NCI-H187 (cell line): ENCODE data around the gene PPP1R11.
"Not testable (repeated sequence)": the region's sequence is repeated elsewhere in the genome, so short reads cannot be mapped to it uniquely, and the experiment has no call there.

Source experiments
- DNase-seq, 2 experiments: peaks; one replicate each; lab custom pipeline; 2025; lab: John Stamatoyannopoulos, UW

Gene PPP1R11, protein sequence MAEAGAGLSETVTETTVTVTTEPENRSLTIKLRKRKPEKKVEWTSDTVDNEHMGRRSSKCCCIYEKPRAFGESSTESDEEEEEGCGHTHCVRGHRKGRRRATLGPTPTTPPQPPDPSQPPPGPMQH

DNA sequence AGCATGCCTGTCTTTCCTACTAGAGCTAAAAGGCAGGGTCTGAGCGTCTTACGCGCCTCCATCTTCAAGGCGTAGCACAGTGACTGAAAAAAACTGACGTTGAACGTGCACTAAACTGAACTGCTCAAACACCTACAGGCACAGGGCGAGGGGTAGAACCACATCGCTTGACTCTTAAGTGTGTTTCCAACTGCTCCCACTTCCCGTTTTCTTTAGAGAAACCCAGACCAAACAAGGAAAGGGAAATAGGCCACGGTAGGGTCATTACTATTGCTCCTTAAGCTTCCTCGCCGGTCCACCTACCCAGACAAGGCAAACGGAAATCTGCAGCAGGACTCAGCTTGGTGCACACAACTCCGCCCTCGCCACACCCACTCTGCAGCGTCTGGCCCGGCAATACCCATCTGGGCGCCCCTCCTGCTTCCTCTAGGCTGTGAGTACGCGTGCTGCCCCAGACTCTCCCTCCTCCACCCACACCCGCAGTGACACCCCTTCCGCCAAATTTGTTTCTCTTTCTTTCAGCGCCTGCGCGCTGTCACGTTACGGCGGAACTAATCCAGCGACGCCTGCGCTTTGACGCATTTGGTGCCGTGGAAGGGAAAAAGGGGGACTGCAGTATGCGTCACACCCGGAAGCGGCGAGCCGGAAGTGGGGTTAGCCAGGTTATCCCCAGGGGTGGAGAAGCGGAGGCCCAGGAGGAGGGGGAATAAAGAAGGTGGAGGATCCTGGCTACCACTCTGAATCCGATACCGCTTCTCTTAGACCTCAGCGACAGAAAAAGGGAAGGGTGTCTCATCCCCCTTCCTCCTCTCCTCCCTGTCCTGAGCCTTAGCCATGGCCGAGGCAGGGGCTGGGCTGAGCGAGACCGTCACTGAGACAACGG is at the start of gene PPP1R11:
Gene PPP1R11, plus strand, starts transcription at position 622 of the 883 bp plus-strand sequence. Its CDS starts 213 bp downstream, at position 835.
- peak; percentile 96 to 100 for DNase-seq

DNA sequence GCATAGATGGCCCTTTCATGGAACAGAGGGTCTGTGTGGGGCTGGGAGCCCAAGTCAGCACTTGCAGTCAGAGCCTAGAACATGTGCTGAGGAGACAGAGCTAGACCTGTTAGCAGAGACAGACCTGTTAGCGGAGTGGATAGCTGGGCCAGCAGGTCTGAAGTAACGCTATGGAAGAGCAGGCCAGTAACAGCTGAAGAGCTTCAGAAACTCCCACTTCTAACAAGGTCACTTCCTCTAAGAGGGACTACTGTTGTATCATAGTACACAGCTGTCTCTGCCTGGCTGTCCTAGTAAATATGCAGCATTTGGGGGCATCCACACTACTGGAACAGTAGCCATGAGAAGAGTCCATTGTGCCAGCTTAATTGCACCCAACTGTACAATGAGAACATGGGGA is 47.2 kb upstream of the PPP1R11 start:
- DNase-seq, result no peak

DNA sequence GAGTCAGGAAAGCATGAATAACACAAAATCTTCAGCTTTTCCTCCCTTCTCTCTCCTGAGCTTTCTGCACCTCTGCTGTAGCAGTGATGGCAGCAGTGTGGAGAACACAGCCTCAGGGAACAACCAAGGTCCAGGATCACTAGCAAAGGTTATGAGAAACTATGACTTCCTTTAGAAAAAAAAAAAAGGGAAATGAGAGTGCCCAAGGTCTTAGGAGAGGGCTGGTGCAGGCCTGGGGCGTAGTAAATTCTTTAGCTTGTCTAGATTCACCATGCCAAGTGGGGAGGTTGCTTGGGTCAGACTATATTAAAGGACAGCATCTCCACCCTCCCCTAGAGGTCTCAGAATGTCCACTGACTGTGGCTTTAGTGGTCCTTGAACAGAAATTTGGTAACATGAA is 46.4 kb upstream of the PPP1R11 start:
- DNase-seq, result no peak

DNA sequence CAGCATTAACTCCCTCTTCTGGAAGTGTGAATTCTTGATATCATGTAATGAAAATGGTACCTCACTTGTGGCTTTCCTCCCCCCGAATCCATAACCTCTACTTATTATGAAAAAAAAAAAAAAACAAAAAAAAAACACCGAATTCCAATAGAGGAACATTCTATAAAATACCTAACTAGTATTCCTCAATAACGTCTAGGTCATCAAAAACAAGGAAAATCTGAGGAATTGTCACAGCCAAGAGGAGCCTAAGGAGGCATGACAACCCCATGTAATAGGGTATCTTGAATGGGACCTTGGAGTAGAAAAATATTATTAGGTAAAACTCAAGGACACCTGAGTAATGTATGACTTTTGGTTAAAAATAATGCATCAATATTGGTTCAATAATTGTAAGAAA is 44.8 kb upstream of the PPP1R11 start:
- DNase-seq, result no peak

DNA sequence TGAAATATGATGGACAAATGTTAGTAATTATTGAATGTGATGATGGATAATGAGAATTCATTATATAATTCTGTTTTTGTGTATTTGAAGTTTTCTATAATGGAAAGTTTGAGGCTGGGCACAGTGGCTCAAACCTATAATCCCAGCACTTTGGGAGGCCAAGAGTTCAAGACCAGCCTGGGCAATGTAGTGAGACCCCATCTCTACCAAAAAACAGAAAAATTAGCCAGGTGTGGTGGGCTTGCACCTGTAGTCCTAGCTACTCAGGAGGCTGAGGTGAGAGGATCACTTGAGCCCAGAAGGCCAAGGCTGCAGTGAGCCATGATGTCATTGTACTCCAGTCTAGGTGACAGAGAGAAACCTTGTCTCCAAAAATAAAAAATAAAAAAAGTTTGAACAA is 44.3 kb upstream of the PPP1R11 start:
- DNase-seq, result not testable (repeated sequence)

DNA sequence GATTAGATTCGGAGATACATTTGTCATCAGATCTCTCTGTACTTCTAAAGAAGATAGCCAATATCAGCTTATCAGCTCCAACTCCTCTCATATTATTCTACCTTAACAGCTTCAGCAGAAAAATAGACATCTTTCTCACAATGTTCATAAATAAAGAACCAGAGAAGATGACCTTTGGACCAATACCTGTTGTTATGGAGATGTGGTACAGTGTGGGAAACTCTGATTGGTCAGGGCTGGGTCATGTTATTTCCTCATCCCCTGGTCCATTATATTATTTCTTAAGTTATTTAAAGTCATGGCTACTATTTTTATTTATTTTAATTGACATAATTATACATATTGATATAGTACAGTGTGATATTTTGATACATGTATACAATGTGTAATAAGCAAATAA is 41.8 kb upstream of the PPP1R11 start:
- DNase-seq, result no peak

DNA sequence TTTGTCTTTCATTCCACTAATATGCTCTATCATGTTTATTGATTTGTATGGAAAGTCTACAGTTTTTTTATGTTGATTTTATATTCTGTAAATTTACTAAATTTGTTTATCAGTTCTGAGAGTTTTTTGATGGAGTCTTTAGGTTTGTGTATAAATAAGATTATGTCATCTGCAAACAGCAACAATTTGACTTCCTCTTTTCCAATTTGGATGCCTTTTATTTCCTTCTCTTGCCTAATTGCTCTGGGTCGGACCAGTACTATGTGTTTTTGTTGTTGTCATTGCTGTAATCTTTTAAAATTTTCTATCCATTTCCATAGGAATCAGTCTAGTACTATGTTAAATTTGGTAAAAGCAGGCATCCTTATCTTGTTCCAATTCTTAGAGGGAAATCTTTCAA is 37.4 kb upstream of the PPP1R11 start:
- DNase-seq, result no peak

DNA sequence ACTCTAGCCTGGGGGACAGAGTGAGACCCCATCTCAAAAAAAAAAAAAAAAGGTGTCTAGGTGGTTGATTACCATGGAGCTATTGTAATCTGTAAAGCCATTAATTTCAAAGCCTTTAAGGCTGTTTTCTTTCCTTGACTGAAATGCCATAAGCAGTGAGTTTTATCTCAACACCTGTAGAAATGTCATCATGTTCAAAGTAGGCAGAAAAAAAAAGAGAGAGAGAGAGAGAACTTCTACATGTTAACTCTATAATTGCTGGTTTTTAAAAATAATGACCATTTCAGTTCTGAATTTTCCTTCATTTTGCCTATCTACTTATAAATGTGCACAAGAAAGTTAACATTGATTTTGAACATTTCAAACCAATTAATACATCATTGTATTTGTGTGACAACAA is 35.6 kb upstream of the PPP1R11 start:
- DNase-seq, result no peak

DNA sequence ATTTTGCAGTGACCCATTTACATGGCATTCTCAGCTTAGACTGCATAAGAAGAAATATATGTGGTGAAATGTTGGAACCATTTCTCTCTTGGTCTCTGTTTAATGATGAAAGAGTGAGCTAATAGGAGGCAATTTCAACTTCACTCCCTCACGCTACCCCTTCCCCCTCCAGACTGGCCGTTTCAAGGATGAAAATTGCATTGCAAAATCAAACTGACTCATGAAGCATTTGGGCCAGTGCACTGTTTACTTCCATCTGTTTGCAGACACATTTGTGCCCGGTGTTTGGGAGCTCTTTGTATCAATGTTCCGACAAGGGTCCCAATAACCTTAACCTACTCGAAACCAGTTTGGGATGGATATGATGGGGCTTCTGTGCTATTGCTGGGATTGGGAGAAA is 33.6 kb upstream of the PPP1R11 start:
- DNase-seq, result not testable (repeated sequence)

DNA sequence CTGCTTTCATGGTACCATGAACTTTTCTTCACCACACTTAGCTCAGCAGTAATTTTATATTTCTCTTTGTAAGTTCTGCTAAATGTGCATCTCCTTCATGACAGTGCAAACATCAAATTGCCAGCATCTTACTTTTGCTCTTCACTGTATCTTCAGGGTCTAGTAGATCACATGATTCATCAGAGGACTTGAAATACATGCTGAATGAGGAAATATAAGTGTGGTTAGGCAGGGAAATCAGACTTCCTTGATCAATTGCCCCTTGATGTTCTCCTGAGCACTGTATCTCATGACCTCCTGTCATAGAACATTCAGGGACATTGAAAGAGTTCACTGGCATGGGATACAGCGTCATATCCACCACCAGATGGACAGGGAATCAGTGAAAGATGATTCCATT is 31.2 kb upstream of the PPP1R11 start:
- DNase-seq, result no peak

DNA sequence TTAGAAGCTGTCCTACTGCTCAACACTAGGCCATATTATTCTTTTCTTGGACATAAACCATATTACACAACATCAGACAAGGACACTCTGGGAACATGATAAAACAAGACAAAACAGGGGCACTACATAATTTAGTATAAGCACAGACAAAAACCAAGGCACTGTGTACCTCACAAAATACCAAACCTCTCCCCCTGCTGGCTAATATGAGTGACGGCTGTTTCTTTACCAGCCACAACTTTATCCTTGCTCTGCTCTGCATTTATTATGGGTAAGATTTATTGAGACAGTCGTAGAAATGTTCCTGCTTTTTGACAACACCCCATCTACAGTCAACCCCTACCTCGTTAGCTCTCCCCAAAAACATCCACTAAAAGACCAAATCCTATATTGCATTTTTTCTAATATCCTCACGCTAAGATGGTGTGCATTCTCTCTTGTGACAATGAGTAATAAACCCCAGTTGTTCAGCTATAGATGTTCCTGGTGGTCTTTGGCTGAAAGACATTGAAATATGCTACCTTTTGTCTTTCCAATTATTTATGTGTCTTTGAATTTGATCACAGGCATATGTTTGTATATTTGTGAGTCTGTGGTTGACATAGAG is 29.7 kb upstream of the PPP1R11 start:
- no peak for DNase-seq

DNA sequence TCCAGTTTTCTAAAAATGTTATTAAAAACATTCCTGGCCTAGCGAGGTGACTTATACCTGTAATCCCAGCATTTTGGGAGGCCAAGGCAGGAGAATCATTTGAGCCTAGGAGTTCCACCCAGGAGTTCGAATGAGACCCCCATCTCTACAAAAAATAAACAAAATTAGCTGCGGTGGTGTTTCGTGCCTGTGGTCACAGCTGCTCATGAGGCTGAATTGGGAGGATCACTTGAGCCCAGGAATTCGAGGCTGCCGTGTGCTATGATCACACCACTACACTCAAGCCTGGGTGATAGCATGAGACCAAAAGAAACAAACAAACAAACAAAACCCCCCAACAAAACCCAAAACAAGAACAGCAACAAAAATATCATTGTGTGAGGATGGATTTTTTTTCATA is 25.8 kb upstream of the PPP1R11 start:
- no peak for DNase-seq

DNA sequence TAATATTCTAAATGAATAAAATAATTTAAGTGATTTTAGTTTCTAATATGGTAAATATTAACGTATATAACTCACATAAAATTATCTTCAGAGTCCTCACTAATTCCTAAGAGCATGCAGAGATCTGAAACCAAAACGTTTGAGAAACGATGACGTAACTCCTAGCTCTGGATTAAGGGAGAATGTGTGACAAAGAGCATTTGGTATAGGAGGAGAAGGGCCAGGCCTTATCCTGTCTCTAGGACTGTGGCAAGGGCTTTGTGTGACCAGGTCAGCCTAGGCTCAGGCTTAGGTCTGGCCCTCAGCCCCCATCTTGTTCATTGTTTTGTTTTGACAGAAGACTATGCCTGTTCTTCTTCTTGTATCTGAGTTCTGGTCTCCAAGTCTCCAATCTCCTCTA is 25.2 kb upstream of the PPP1R11 start:
- no peak for DNase-seq

DNA sequence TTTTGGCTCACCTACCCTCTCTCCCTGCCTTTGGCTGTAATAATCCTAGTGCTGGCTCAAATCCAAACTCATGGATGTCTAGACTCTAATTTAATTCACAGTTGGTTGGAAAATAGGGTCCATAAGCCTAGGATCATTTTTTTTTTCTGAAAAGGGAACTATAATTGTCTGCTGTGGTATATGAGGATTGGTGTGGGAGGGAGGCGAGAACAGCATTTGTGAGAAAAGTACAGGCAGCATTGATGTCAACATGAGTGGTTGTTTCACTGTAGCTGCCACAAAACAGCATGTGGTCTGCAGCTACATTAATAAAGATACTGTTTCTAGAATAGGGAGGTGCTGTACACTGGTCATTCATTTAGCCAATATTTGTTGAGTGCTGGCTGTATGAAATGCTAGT is 24.5 kb upstream of the PPP1R11 start:
- DNase-seq, result no peak

DNA sequence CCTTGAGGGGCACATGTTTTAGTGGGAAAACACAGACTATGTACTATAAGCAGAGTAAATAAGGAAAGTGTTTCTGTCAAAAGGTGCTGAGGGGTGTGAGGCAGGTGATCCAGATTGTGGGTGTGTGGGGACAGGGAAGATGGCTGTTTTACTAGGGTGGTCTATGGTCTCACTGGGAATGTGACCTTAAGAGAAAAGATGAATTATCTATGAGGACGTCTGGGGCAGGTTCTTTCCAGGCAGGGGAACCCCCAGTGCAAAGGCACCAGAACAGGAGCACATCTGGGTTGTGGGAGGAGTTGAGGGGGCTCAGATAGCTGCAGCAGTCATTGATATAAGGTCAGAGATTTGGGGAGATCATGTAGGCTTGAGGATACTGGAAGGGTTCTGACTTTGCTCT is 24.1 kb upstream of the PPP1R11 start:
- no peak for DNase-seq

DNA sequence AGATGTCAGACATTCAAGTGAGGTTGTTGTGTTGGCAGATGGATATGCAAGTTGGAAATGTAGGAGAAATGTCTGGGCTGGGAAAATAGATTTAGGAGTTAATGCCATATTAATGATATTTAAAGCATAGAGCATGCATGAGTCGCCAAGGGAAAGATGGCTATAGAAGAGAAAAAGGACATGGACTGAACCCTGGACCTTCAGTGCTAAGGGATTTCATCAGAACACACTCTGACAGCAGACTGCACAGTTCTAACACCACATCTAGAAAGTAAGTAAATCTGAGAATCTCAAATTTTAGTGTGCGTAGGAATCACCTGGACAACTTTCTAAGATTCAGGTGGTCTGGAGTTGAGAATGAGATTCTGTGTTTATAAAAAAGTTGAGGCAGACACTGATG is 23.3 kb upstream of the PPP1R11 start:
- no peak for DNase-seq

DNA sequence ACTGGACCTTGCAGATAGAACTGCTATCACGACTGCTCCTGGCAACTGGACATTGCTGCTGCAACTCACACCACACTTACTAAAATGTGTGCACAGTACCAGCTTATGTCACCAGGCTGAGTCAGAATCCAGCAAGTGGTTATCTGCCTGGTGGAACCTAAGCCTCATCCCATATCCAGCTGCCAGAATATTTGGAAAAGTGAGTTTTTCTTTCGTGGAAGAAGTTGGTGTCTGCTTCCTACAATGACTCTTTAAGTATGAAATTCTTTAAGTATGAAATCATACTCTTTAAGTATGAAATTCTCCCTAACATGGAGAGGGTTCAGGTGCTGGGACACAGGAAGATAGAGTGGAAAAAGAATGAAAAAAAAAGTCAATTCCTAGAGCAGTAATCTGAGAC is 22.4 kb upstream of the PPP1R11 start:
- DNase-seq, result no peak

DNA sequence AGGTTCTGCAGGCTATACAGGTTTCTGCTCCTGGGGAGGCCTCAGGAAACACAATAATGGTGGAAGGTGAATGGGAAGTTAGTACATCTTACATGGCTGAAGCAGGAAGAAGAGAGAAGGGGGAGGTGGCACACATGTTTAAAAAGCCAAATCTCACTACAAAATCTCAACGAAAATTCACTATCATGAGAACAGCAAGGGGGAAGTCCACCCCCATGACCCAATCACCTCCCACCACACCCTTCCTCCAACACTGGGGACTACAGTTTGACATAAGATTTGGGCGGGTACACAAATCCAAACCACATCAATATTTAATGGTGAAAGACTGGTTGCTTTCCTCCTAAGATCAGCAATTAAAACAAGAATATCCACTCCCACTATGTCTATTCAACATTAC is 19.8 kb upstream of the PPP1R11 start:
- no peak for DNase-seq

DNA sequence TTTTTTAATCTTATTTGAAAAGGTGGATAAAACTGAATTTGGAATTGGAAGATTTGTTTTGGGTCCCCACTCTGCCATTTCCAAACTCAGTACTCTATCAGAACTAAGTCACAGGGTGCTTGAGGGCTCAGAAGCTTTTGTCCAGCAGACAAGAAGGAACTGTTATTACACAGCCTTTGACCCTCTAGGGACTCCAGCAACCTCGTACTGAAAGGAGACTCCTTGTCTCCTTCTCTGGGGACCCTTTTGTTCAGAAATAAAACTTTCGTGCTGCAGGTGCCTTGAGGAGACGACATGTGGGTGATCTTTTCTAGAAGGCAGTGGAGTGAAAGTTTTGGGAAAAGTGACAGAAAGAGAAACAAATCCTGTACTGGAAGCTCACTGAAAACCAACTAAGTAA is 13.3 kb upstream of the PPP1R11 start:
- DNase-seq, result no peak

DNA sequence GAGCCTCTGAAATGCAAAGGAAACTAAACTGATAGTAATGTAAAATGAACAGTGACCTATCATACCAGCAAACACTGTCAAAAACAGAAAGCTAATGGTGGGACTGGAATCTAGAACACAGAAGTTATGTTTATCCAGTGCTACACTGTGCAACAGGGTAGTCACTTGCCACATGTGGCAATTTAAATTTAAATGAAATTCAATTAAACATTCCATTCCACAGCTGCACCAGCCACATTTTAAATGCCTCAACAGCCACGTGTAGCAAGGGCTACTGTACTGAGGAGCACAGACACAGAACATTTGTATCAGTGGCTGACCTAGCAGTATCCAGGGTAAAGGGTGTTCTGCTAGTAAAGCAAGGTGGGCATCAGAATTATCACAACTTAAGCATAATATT is 11.5 kb upstream of the PPP1R11 start:
- DNase-seq, result no peak

DNA sequence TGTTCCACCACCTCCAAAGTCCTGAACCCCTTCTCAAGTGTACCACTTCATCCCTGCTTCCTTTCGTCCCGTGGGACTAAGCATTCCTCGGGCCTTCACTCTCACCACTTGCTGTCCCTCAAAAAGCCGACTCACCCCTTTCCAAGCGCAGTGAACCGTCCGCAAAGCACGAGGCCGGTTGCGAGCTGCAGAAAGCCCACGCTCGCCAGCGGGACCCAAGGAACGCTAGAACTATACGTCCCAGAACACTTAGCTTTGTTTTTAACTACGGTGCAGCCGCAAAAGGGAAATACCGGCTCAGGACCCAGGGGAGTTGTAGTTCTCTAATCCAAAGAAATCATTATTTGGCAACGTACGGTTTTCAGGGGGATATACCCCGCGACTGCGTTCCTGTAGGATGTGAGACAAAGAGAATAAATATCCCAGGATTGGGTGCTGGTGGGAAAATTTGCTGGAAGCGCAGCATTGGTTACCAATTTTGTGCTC is 6.3 kb upstream of the PPP1R11 start:
- DNase-seq, result no peak

DNA sequence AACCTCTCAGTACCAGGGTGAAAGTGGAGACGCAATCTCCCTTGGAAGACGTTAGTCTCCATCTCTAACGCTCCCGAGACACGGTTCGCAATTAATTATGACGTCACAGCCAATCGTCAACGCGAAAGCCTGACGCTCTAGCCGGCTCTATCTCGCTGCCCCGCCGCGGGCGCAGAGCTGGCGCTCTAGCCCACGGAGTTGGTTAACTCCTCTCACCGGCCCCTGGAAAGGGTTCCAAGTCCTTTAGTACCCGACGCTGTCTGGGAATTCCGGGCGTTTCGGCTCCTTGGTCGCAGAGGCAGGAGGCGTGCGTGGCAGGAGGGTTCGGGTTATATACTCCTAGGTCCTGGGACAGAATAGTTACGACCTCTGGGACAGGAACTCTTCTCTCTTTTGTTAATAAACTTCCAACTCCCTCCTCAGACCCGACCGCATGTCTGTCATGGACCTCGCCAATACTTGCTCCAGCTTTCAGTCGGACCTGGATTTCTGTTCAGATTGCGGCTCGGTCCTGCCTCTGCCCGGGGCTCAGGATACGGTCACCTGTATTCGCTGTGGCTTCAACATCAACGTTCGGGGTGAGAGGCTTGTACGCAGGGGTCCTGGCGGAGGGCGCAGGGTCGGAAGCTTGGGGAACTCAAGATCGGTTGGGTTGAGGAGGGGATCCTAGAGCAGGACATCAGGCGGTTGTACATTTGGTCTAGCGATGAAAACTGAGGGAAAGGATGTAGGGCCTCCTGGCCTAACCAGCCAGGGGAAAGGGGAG is 5.7 kb upstream of the PPP1R11 start, which contains the start of gene POLR1H:
Gene POLR1H, plus strand, starts transcription at position 174 of the 766 bp plus-strand sequence. Its CDS starts 260 bp downstream, at position 434.
- DNase-seq, result peak; percentile 80 to 82
